ENCODE data around the gene IPO13.

The IPO13 gene

GRCh38 chr1:43990271-43991199 lies 43.8 kb downstream of the IPO13 start:
- no peak for DNase-seq

- DNase-seq = no peak
Observed at GRCh38 chr1:43991200-43991475, 44.4 kb downstream of the IPO13 start.

GRCh38 chr1:43991476-43992231 lies 44.9 kb downstream of the IPO13 start, which contains the start of gene CCDC24:
TSS of gene CCDC24 (plus strand) at chr1:43991599. CDS start at chr1:43991879, 280 bp downstream.
- peak; percentile 83 for DNase-seq

GRCh38 chr1:43992232-43992995 lies 45.7 kb downstream of the IPO13 start:
- no peak for DNase-seq

- DNase-seq = no peak
Observed at GRCh38 chr1:43993206-43993914, 46.6 kb downstream of the IPO13 start.

- DNase-seq = no peak
Observed at GRCh38 chr1:43994071-43994470, 47.3 kb downstream of the IPO13 start.

GRCh38 chr1:43994794-43995790 lies 48.3 kb downstream of the IPO13 start:
- no peak for DNase-seq

- DNase-seq = no peak
Observed at GRCh38 chr1:43995984-43996732, 49.4 kb downstream of the IPO13 start.

- no peak for DNase-seq
Observed at GRCh38 chr1:43996733-43997115, 50.0 kb downstream of the IPO13 start.

- DNase-seq = no peak
Observed at GRCh38 chr1:43997295-43997999, 50.7 kb downstream of the IPO13 start.

GRCh38 chr1:43998000-43998378 lies 51.2 kb downstream of the IPO13 start:
- DNase-seq = no peak

GRCh38 chr1:43999455-43999854 lies 52.7 kb downstream of the IPO13 start:
- DNase-seq = no peak

- DNase-seq = no peak
Observed at GRCh38 chr1:44000122-44000665, 53.4 kb downstream of the IPO13 start.

- DNase-seq = no peak
Observed at GRCh38 chr1:44002165-44002564, 55.4 kb downstream of the IPO13 start.

- no peak for DNase-seq
Observed at GRCh38 chr1:44002606-44003157, 55.9 kb downstream of the IPO13 start.

GRCh38 chr1:44008259-44008658 lies 61.5 kb downstream of the IPO13 start:
- no peak for DNase-seq

- DNase-seq = no peak
Observed at GRCh38 chr1:44010935-44011471, 64.3 kb downstream of the IPO13 start.

- DNase-seq = no peak
Observed at GRCh38 chr1:44012404-44012803, 65.7 kb downstream of the IPO13 start.

All from CD4-positive, alpha-beta T cell treated with Interleukin-6 for 4 hours (primary cell).